ENCODE measurements around the gene GNG8. TPM values are rescaled to one million over a fixed set of nuclear protein-coding genes. Genes with fewer than 3 reads are reported as not detected.

The GNG8 gene
- total and polyA plus RNA-seq, 9 of the 15 experiments (the other 6 are each of a cell fraction or from before 2014, with no cell fraction given), result 1.3 TPM; not detected in 8

- H3K27me3 ChIP-seq (ENCODE audit: control insufficient read depth in 2 of 2, insufficient read depth in 2 of 2, low read length in 2 of 2), result no peaks in the 10 kb centered on the region
- CTCF ChIA-PET (ENCODE audit: low intra/inter-chr PET ratio), result no interaction called here
- H3K4me1 ChIP-seq (replicated peaks in 1 of 2; ENCODE audit: control insufficient read depth in 2 of 2, insufficient read depth in 2 of 2, low read length in 2 of 2), result peaks cover 54% of the 10 kb centered on the region in 2 experiments
- no peak for FAIRE-seq
- H3K27ac ChIP-seq (ENCODE audit: extremely low read depth, low read depth, low read length), result no peak overlapping the region
- 61% methylated on average over 6 of the region's 6 CpGs for WGBS (ENCODE audit: insufficient coverage, low coverage, missing lambda C conversion rate)
- peak overlapping the region in 1 of 2 experiments; percentile 48; a peak in 1 of 4 replicates for H3K9ac ChIP-seq (ENCODE audit: insufficient read depth in 1 of 2, low read depth in 2 of 2, low read length in 2 of 2)
- intact Hi-C loops (cut with micrococcal nuclease), result no loop called here
- POLR2A ChIA-PET, result interaction anchor here (1.6 to 2.3 kb wide), 2 partner anchors 10 to 11 kb away, joined by 6 to 8 read pairs; no protein-coding TSS in a partner anchor
- in situ Hi-C loops (cut with MboI), result no loop called here
- H4K20me1 ChIP-seq (replicated peaks; ENCODE audit: control insufficient read depth, insufficient read depth, low read length), result no peaks in the 10 kb centered on the region
- no peak overlapping the region for H3K4me3 ChIP-seq
- no peaks in the 10 kb centered on the region for H3K36me3 ChIP-seq (ENCODE audit: control insufficient read depth, insufficient read depth, low read length)
- H2AFZ ChIP-seq (ENCODE audit: low read depth, low read length), result peak overlapping the region; percentile 37; the same call in 1 of the 2 replicates
- no peaks in the 10 kb centered on the region for H3K79me2 ChIP-seq (ENCODE audit: control insufficient read depth, insufficient read depth, low read length)
- TF ChIP-seq CREB3L1 (IDR thresholded peaks at IDR 0.05; ENCODE audit: borderline replicate concordance, low read depth), result no peak
- TF ChIP-seq NR2C1 (IDR thresholded peaks at IDR 0.05), result no peak
- no peak for TF ChIP-seq NR2C1 (tag; IDR thresholded peaks at IDR 0.05)
- TF ChIP-seq RBM25 (IDR thresholded peaks at IDR 0.05; ENCODE audit: low read depth, low read length, severe bottlenecking), result no peak
- TF ChIP-seq ZNF512 (tag; IDR thresholded peaks at IDR 0.05), result no peak
- TF ChIP-seq HINFP (tag; conservative IDR thresholded peaks at IDR 0.05; ENCODE audit: low read depth), result no peak
- TF ChIP-seq MBD2 (IDR thresholded peaks at IDR 0.05; ENCODE audit: borderline replicate concordance, low read depth), result no peak
- no peak for TF ChIP-seq NCOA2 (IDR thresholded peaks at IDR 0.05; ENCODE audit: partially characterized antibody in 2 of 2)
- TF ChIP-seq HOXB6 (CRISPR knock-in tag; IDR thresholded peaks at IDR 0.05; ENCODE audit: borderline replicate concordance), result no peak
- TF ChIP-seq MXI1 (IDR thresholded peaks at IDR 0.05; ENCODE audit: low read depth, low read length), result no peak
- no peak for TF ChIP-seq POU5F1 (IDR thresholded peaks at IDR 0.05; ENCODE audit: borderline replicate concordance, low read depth, low read length, partially characterized antibody)
- TF ChIP-seq ZKSCAN1 (IDR thresholded peaks at IDR 0.05; ENCODE audit: low read depth, low read length), result no peak
- no peak for TF ChIP-seq MCM3 (IDR thresholded peaks at IDR 0.05)
- TF ChIP-seq THAP7 (CRISPR knock-in tag; IDR thresholded peaks at IDR 0.05), result no peak
- no peak for DNase-seq (ENCODE audit: extremely low read depth in 1 of 4, low spot score in 3 of 4)
- H3K9me3 ChIP-seq (replicated peaks; ENCODE audit: control insufficient read depth, insufficient read depth, low read depth, low read length), result no peaks in the 10 kb centered on the region
- no TSS peak for BruUV-seq (replicated peaks)
- ATAC-seq, result no peak
- no peaks in the 10 kb centered on the region for H3K9me1 ChIP-seq (ENCODE audit: control insufficient read depth, insufficient read depth, low read length)
- H3K4me2 ChIP-seq (ENCODE audit: insufficient read depth, low read length), result no peak overlapping the region
These were observed 15.3 kb downstream of the GNG8 start for GRCh38 chr19:46620716-46621115.

Measured in K562 (cell line).